Neuronal stem cell (in vitro differentiated cells): ENCODE measurements around the gene KCNAB1.

Experiments
- DNase-seq: peaks from one replicate; pipeline ENCODE4 v3.0.0-alpha.2; 2013; ENCODE audit warnings: low spot score
- H2AFZ ChIP-seq: one replicate; pipeline ENCODE4 v1.6.1; 2013; ENCODE audit warnings: mild to moderate bottlenecking, low read length, inconsistent platforms
- H2AK5ac ChIP-seq: 2 replicates; pipeline ENCODE4 v1.6.1; 2013; ENCODE audit warnings: low read depth, mild to moderate bottlenecking, inconsistent platforms, low read length, moderate library complexity, mixed read lengths
- H2BK120ac ChIP-seq: 2 replicates; pipeline ENCODE4 v1.6.1; 2013; ENCODE audit warnings: low read depth, mild to moderate bottlenecking, inconsistent platforms, low read length, moderate library complexity, mixed read lengths
- H2BK12ac ChIP-seq: one replicate; pipeline ENCODE4 v1.6.1; 2013; ENCODE audit warnings: low read length, inconsistent platforms
- H2BK15ac ChIP-seq: 2 replicates; pipeline ENCODE4 v1.6.1; 2013; ENCODE audit warnings: mild to moderate bottlenecking, low read length, inconsistent platforms, mixed read lengths
- H2BK5ac ChIP-seq: one replicate; pipeline ENCODE4 v1.6.1; 2013; ENCODE audit warnings: inconsistent platforms, mild to moderate bottlenecking, low read length, moderate library complexity
- H3K14ac ChIP-seq: one replicate; pipeline ENCODE4 v1.6.1; 2013; ENCODE audit warnings: low read length, inconsistent platforms
- H3K18ac ChIP-seq: 2 replicates; pipeline ENCODE4 v1.6.1; 2013; ENCODE audit warnings: low read length, inconsistent platforms
- H3K23ac ChIP-seq: 2 replicates; pipeline ENCODE4 v1.6.1; 2013; ENCODE audit warnings: low read depth, mild to moderate bottlenecking, mixed read lengths, low read length, inconsistent platforms; ENCODE audit not compliant: poor library complexity
- H3K27ac ChIP-seq: replicated peaks from 3 replicates; pipeline ENCODE4 v1.5.1; 2013; ENCODE audit warnings: low read length, inconsistent platforms
- H3K27me3 ChIP-seq, 3 experiments: 2 replicates each; pipeline ENCODE4 v1.6.1; 2013; ENCODE audit warnings: low read length in 3 of 3, mild to moderate bottlenecking in 2 of 3, inconsistent platforms in 1 of 3, low read depth in 1 of 3, mixed read lengths in 1 of 3, moderate library complexity in 1 of 3; ENCODE audit not compliant: control insufficient read depth in 3 of 3, insufficient read depth in 3 of 3
- H3K36me3 ChIP-seq, 2 donors: replicated peaks in 1 of 2; 2 replicates each; pipeline ENCODE4 v1.6.1; 2013; ENCODE audit warnings: low read length in 2 of 2; ENCODE audit not compliant: control insufficient read depth in 2 of 2, insufficient read depth in 2 of 2
- H3K4ac ChIP-seq: 2 replicates; pipeline ENCODE4 v1.6.1; 2013; ENCODE audit warnings: inconsistent platforms, mild to moderate bottlenecking, low read length, moderate library complexity
- H3K4me1 ChIP-seq, 2 donors: 1 replicate in 1 of 2; 2 replicates in 1 of 2; pipeline ENCODE4 v1.6.1; 2013; ENCODE audit warnings: low read length in 2 of 2, low read depth in 1 of 2; ENCODE audit not compliant: control insufficient read depth in 2 of 2, insufficient read depth in 1 of 2
- H3K4me2 ChIP-seq: one replicate; pipeline ENCODE4 v1.6.1; 2013; ENCODE audit warnings: mild to moderate bottlenecking, low read length, inconsistent platforms; ENCODE audit not compliant: insufficient read depth, poor library complexity, severe bottlenecking
- H3K4me3 ChIP-seq, 2 donors: 2 replicates each; pipeline ENCODE4 v1.5.1; 2013; ENCODE audit warnings: low read length in 2 of 2, mild to moderate bottlenecking in 2 of 2, inconsistent platforms in 1 of 2, moderate library complexity in 1 of 2
- H3K79me1 ChIP-seq: one replicate; pipeline ENCODE4 v1.6.1; 2013; ENCODE audit warnings: low read depth, mild to moderate bottlenecking, inconsistent platforms, low read length, moderate library complexity
- H3K9ac ChIP-seq: one replicate; pipeline ENCODE4 v1.6.1; 2013; ENCODE audit warnings: mild to moderate bottlenecking, low read depth, low read length, inconsistent platforms; ENCODE audit not compliant: poor library complexity
- H3K9me3 ChIP-seq, 2 donors: replicated peaks in 1 of 2; 2 replicates each; pipeline versions ENCODE3 to v1.6.1; 2013; ENCODE audit warnings: low read length in 2 of 2, mild to moderate bottlenecking in 2 of 2, inconsistent platforms in 1 of 2, low read depth in 1 of 2, mixed read lengths in 1 of 2, moderate library complexity in 1 of 2; ENCODE audit not compliant: control insufficient read depth in 2 of 2, insufficient read depth in 1 of 2
- H4K8ac ChIP-seq: one replicate; pipeline ENCODE4 v1.6.1; 2013; ENCODE audit warnings: low read depth, mild to moderate bottlenecking, inconsistent platforms, low read length, moderate library complexity
- H4K91ac ChIP-seq: one replicate; pipeline ENCODE4 v1.6.1; 2013; ENCODE audit warnings: low read length, low read depth, mild to moderate bottlenecking, inconsistent platforms; ENCODE audit not compliant: poor library complexity
- WGBS, 2 donors: extraction: QIAGEN DNeasy Blood & Tissue Kit; methylation state at CpG; one replicate each; pipeline ENCODE4 v1.1.7; 2013; ENCODE audit warnings: missing lambda C conversion rate in 2 of 2, mixed read lengths in 1 of 2; ENCODE audit not compliant: insufficient read length in 2 of 2, insufficient replicate concordance in 1 of 2; ENCODE audit errors: extremely low coverage in 2 of 2; 5-methylcytosine and 5-hydroxymethylcytosine counted together

Gene KCNAB1

DNA sequence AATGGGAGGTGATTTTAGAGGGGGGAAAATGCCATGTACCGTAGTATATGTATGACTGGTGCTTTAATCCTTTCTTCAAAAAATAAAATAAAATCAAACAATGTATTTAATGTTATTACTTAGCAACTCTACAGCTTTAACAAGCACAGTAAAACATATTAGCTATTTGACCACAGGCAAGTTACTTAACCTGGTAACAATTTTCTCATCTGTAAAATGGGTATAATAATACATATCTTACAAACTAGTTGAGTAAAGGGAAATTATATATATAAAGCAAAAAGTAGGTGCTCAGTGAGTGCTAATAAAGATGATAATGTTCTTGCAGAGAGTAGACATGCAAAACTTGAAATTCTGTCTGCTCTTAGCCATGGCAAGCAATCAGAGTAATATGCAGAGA lies 406.7 kb downstream of the KCNAB1 start:
- no peak overlapping the region for H3K14ac ChIP-seq
- no peak for DNase-seq
- no peaks in the 10 kb centered on the region for H3K9me3 ChIP-seq
- H2AFZ ChIP-seq, result no peak overlapping the region
- H4K8ac ChIP-seq, result no peak overlapping the region
- no CpG with 5 or more reads among the region's 1 CpG for WGBS, 2 donors
- peaks cover 10 to 14% of the 10 kb centered on the region in 2 donors for H3K4me1 ChIP-seq
- H3K36me3 ChIP-seq, result no peaks in the 10 kb centered on the region
- H3K27me3 ChIP-seq, result no peaks in the 10 kb centered on the region
- H3K23ac ChIP-seq, result no peak overlapping the region
- H3K9ac ChIP-seq, result no peak overlapping the region
- H2BK120ac ChIP-seq, result no peak overlapping the region
- H4K91ac ChIP-seq, result no peak overlapping the region
- H3K4me2 ChIP-seq, result no peak overlapping the region
- H3K79me1 ChIP-seq, result peaks cover 3% of the 10 kb centered on the region
- H2AK5ac ChIP-seq, result no peak overlapping the region
- no peak overlapping the region for H2BK15ac ChIP-seq
- no peak overlapping the region for H2BK5ac ChIP-seq
- no peak overlapping the region for H3K4ac ChIP-seq
- no peak overlapping the region for H3K4me3 ChIP-seq
- H2BK12ac ChIP-seq, result no peak overlapping the region
- no peak overlapping the region for H3K27ac ChIP-seq
- H3K18ac ChIP-seq, result no peak overlapping the region

DNA sequence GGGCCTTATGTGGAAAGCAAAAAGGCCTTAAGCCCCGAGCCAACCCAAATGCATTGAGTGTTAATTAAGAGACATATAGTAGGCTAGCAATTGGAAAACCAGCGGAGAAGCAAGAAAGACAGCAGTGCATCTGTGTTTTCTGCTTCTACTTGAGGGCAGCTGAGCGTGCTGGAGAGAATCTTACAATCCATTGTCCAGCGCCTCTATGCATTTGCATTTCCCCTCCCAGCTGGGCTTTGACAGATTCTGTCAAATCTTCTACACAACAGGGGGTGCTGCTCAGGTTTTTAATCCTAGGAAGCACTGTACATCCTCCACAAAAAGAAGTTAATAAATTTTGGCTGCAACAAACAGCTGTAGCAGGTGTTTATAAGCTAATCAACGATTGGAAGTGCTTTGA lies 410.6 kb downstream of the KCNAB1 start:
- peaks cover 3% of the 10 kb centered on the region for H3K79me1 ChIP-seq
- no peaks in the 10 kb centered on the region for H3K9me3 ChIP-seq
- no peak overlapping the region for H2AFZ ChIP-seq
- no peak for DNase-seq
- no peak overlapping the region for H3K4ac ChIP-seq
- no peak overlapping the region for H4K91ac ChIP-seq
- H2BK5ac ChIP-seq, result no peak overlapping the region
- no peak overlapping the region for H2BK120ac ChIP-seq
- H3K27ac ChIP-seq, result no peak overlapping the region
- no peaks in the 10 kb centered on the region for H3K27me3 ChIP-seq
- no peak overlapping the region for H3K18ac ChIP-seq
- no peak overlapping the region for H3K9ac ChIP-seq
- no peak overlapping the region for H4K8ac ChIP-seq
- peaks cover 7 to 10% of the 10 kb centered on the region in 2 donors for H3K4me1 ChIP-seq
- H3K36me3 ChIP-seq, result no peaks in the 10 kb centered on the region
- no peak overlapping the region for H3K4me2 ChIP-seq
- no peak overlapping the region for H2BK12ac ChIP-seq
- WGBS, 2 donors, result no CpG with 5 or more reads among the region's 5 CpGs
- H2AK5ac ChIP-seq, result no peak overlapping the region
- no peak overlapping the region for H3K23ac ChIP-seq
- H3K14ac ChIP-seq, result no peak overlapping the region
- H3K4me3 ChIP-seq, result no peak overlapping the region
- no peak overlapping the region for H2BK15ac ChIP-seq

DNA sequence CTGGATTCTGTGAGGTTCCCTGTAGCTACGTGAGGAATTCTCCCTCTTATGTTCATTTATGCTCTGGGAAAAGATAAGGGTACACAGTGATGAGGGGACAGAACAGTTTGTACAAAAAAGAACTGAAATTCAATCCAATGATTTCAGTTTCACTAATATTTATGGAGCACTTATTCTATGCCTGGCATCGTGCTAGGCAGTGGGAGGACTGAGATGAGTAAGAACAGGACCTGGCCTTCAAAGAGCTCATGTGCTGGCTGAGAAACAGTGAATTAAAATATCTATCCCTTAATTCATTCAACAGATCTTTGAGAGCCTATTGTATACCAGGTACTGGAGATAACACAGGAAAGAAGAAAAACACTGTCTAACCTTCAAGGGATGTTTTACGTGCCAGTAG lies 412.4 kb downstream of the KCNAB1 start:
- Histone ChIP-seq H2BK120ac (no peak overlapping the region), H3K9ac (no peak overlapping the region), H3K23ac (no peak overlapping the region), H3K27ac (no peak overlapping the region), H3K79me1 (peaks cover 3% of the 10 kb centered on the region), H4K91ac (no peak overlapping the region), H2AK5ac (no peak overlapping the region), H3K4me3 (no peak overlapping the region), H3K4me2 (no peak overlapping the region), H2AFZ (no peak overlapping the region), H2BK12ac (no peak overlapping the region), H3K36me3 (no peaks in the 10 kb centered on the region), H3K9me3 (no peaks in the 10 kb centered on the region), H2BK15ac (no peak overlapping the region), H3K14ac (no peak overlapping the region), H3K4ac (no peak overlapping the region), H3K18ac (no peak overlapping the region), H3K27me3 (no peaks in the 10 kb centered on the region), H4K8ac (no peak overlapping the region), H2BK5ac (no peak overlapping the region), H3K4me1 (peaks cover 7 to 10% of the 10 kb centered on the region in 2 donors)
- no CpG with 5 or more reads among the region's 3 CpGs for WGBS, 2 donors
- DNase-seq, result no peak

DNA sequence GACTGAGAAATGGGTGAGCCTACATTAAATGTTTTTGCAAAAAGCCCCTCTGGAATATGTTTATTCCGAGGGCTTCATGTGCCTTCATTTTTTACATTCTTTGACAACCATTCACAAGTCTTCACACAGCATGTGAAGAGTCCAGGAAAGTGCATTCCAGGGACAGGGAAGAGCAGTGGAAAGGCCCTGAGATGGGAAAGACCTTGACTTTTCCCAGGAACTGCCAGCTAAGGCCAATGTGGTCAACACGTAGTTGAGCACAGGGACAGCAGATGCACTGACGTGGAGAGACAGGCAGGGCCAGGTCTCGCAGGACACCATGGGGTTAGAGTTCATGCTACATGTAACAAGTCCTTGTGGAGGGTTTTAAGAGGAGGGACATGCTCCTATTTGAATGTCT lies 412.8 kb downstream of the KCNAB1 start:
- H4K8ac ChIP-seq, result no peak overlapping the region
- WGBS, 2 donors, result no CpG with 5 or more reads among the region's 4 CpGs
- H3K4ac ChIP-seq, result no peak overlapping the region
- H2AFZ ChIP-seq, result no peak overlapping the region
- DNase-seq, result no peak
- H2BK15ac ChIP-seq, result no peak overlapping the region
- peaks cover 3% of the 10 kb centered on the region for H3K79me1 ChIP-seq
- no peaks in the 10 kb centered on the region for H3K36me3 ChIP-seq
- H3K18ac ChIP-seq, result no peak overlapping the region
- no peak overlapping the region for H3K14ac ChIP-seq
- H3K4me2 ChIP-seq, result no peak overlapping the region
- no peak overlapping the region for H3K23ac ChIP-seq
- H4K91ac ChIP-seq, result no peak overlapping the region
- peak overlapping the region in 1 of 2 donors; percentile 41 for H3K4me3 ChIP-seq
- H3K9ac ChIP-seq, result no peak overlapping the region
- no peaks in the 10 kb centered on the region for H3K9me3 ChIP-seq
- H3K4me1 ChIP-seq, result peaks cover 7 to 10% of the 10 kb centered on the region in 2 donors
- H3K27me3 ChIP-seq, result no peaks in the 10 kb centered on the region
- no peak overlapping the region for H2BK12ac ChIP-seq
- H3K27ac ChIP-seq, result no peak overlapping the region
- H2BK120ac ChIP-seq, result no peak overlapping the region
- no peak overlapping the region for H2BK5ac ChIP-seq
- H2AK5ac ChIP-seq, result no peak overlapping the region
